ENCODE data around the gene CDH23.

DNA sequence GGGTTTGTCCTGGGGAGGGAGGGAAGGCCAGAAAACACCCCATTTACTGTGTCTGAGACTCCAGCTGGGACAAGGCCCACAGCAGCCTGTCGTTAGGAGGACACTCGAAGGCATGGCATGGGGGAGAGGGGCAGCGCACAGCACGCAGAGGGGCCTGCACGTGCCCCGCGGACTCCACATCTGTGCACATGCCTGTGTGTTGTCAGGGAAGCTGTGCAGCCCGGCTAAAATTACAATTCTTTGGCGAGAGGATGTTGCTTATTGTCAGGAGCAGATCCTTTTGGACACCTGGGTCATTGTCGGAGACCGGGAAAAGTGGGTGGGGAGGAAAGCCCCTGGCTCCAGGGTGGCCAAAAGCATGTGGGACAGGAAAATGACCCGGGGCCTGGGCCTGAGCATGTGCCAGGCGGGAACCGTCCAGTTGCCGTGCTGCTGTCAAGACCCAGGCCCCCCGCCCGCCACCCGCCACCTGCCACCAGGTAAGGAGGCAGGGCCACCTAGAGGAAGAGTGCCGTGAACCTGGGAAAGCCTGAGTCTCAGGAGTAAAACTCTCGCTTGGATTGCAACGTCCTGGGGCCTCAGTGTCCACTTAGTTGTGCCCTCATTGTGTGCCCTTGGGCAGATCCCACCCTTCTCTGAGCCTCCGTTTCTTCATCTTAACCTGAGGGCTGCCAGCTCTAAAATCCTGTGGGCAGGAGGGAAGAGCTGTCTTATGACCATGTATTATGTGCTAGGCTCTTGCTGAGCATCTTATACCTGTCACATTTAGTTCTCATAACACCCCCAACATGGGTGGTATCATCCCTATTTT lies 369.4 kb downstream of the CDH23 start:
- TF ChIP-seq, protein P1, sequence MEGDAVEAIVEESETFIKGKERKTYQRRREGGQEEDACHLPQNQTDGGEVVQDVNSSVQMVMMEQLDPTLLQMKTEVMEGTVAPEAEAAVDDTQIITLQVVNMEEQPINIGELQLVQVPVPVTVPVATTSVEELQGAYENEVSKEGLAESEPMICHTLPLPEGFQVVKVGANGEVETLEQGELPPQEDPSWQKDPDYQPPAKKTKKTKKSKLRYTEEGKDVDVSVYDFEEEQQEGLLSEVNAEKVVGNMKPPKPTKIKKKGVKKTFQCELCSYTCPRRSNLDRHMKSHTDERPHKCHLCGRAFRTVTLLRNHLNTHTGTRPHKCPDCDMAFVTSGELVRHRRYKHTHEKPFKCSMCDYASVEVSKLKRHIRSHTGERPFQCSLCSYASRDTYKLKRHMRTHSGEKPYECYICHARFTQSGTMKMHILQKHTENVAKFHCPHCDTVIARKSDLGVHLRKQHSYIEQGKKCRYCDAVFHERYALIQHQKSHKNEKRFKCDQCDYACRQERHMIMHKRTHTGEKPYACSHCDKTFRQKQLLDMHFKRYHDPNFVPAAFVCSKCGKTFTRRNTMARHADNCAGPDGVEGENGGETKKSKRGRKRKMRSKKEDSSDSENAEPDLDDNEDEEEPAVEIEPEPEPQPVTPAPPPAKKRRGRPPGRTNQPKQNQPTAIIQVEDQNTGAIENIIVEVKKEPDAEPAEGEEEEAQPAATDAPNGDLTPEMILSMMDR (conservative IDR thresholded peaks at IDR 0.05; ENCODE audit: low read length) = no peak
- no peak for TF ChIP-seq EZH2phosphoT487 (IDR thresholded peaks at IDR 0.05; ENCODE audit: borderline replicate concordance)

All from Loucy (cell line).